C4-2B (cell line): ENCODE measurements around the gene DSCAM.

Experiments used
- CTCF ChIP-seq: fragments of 450-650 bp; conservative IDR thresholded peaks from 2 replicates; pipeline ENCODE4 v1.5.1; 2017; ENCODE audit warnings: mild to moderate bottlenecking
- ZFX ChIP-seq: fragments of 450-650 bp; IDR thresholded peaks from 2 replicates; pipeline ENCODE4 v1.6.1; 2017

- TF ChIP-seq CTCF = no peak
- TF ChIP-seq ZFX = no peak
Measured at GRCh38 chr21:40335704-40336103, 511.3 kb downstream of the DSCAM start.
